HuH-7.5 (cell line): Measurements from ENCODE around the gene RAMACL.
"Not testable (repeated sequence)": the region's sequence is repeated elsewhere in the genome, so short reads cannot be mapped to it uniquely, and the experiment has no call there.

ENCODE experiments used
- DNase-seq: peaks from one replicate; pipeline ENCODE4 v3.0.0; 2011; ENCODE audit warnings: low spot score

RAMACL gene

GRCh38 chr6:166554316-166554715 lies 32.2 kb downstream of the RAMACL start:
- no peak for DNase-seq

GRCh38 chr6:166553563-166554271 lies 32.8 kb downstream of the RAMACL start:
- DNase-seq = no peak

GRCh38 chr6:166552600-166552999 lies 33.9 kb downstream of the RAMACL start:
- DNase-seq = no peak

GRCh38 chr6:166551754-166552495 lies 34.6 kb downstream of the RAMACL start:
- no peak for DNase-seq

GRCh38 chr6:166546653-166547052 lies 39.8 kb downstream of the RAMACL start:
- no peak for DNase-seq

- no peak for DNase-seq
Measured at GRCh38 chr6:166545156-166546034, 41.1 kb downstream of the RAMACL start.

GRCh38 chr6:166544296-166544605 lies 42.2 kb downstream of the RAMACL start:
- DNase-seq = no peak

GRCh38 chr6:166543603-166544295 lies 42.7 kb downstream of the RAMACL start:
- no peak for DNase-seq

- no peak for DNase-seq
Measured at GRCh38 chr6:166542580-166542912, 43.9 kb downstream of the RAMACL start.

GRCh38 chr6:166541876-166542579 lies 44.5 kb downstream of the RAMACL start:
- no peak for DNase-seq

- no peak for DNase-seq
Measured at GRCh38 chr6:166541366-166541765, 45.1 kb downstream of the RAMACL start.

- no peak for DNase-seq
Measured at GRCh38 chr6:166540631-166541331, 45.7 kb downstream of the RAMACL start.

GRCh38 chr6:166539543-166539942 lies 46.9 kb downstream of the RAMACL start:
- DNase-seq = no peak

GRCh38 chr6:166539011-166539385 lies 47.5 kb downstream of the RAMACL start:
- not testable (repeated sequence) for DNase-seq

GRCh38 chr6:166538297-166539010 lies 48.0 kb downstream of the RAMACL start:
- no peak for DNase-seq

GRCh38 chr6:166534658-166535406 lies 51.6 kb downstream of the RAMACL start:
- DNase-seq = no peak

- no peak for DNase-seq
Measured at GRCh38 chr6:166533205-166533824, 53.2 kb downstream of the RAMACL start.
